HuH-7 (cell line): ENCODE results near the gene GALNT2.

ENCODE experiments used
- DNase-seq: peaks from one replicate; pipeline ENCODE4 v3.0.0; 2011; ENCODE audit warnings: low spot score

Gene GALNT2

GRCh38 chr1:230188826-230189225 is 121.8 kb downstream of the GALNT2 start:
- DNase-seq = no peak

GRCh38 chr1:230189341-230189740 is 122.3 kb downstream of the GALNT2 start:
- no peak for DNase-seq

GRCh38 chr1:230189824-230190223 is 122.8 kb downstream of the GALNT2 start:
- DNase-seq = no peak

GRCh38 chr1:230191079-230191804 is 124.2 kb downstream of the GALNT2 start:
- no peak for DNase-seq

- DNase-seq = no peak
These were observed 124.8 kb downstream of the GALNT2 start for GRCh38 chr1:230191855-230192254.

GRCh38 chr1:230194525-230194924 is 127.5 kb downstream of the GALNT2 start:
- no peak for DNase-seq

GRCh38 chr1:230195199-230195598 is 128.2 kb downstream of the GALNT2 start:
- DNase-seq = no peak

- no peak for DNase-seq
These were observed 129.0 kb downstream of the GALNT2 start for GRCh38 chr1:230196077-230196476.

GRCh38 chr1:230197644-230198567 is 130.9 kb downstream of the GALNT2 start:
- DNase-seq = no peak

- no peak for DNase-seq
These were observed 132.0 kb downstream of the GALNT2 start for GRCh38 chr1:230199034-230199433.

- no peak for DNase-seq
These were observed 132.5 kb downstream of the GALNT2 start for GRCh38 chr1:230199554-230199953.

- no peak for DNase-seq
These were observed 133.2 kb downstream of the GALNT2 start for GRCh38 chr1:230200276-230200675.

- DNase-seq = no peak
These were observed 134.4 kb downstream of the GALNT2 start for GRCh38 chr1:230201445-230201844.

- DNase-seq = no peak
These were observed 137.8 kb downstream of the GALNT2 start for GRCh38 chr1:230204842-230205241.

- DNase-seq = no peak
These were observed 138.7 kb downstream of the GALNT2 start for GRCh38 chr1:230205719-230206198.

- DNase-seq = no peak
These were observed 139.2 kb downstream of the GALNT2 start for GRCh38 chr1:230206207-230206606.

GRCh38 chr1:230206976-230207375 is 139.9 kb downstream of the GALNT2 start:
- DNase-seq = no peak

GRCh38 chr1:230207598-230207997 is 140.6 kb downstream of the GALNT2 start:
- DNase-seq = no peak

- no peak for DNase-seq
These were observed 141.7 kb downstream of the GALNT2 start for GRCh38 chr1:230208619-230209261.

- no peak for DNase-seq
These were observed 143.4 kb downstream of the GALNT2 start for GRCh38 chr1:230210326-230210980.

GRCh38 chr1:230210981-230211336 is 143.9 kb downstream of the GALNT2 start:
- no peak for DNase-seq
